ENCODE results near the gene IER5.
"Not testable (repeated sequence)": the region's sequence is repeated elsewhere in the genome, so short reads cannot be mapped to it uniquely, and the experiment has no call there.

IER5 gene

GRCh38 chr1:181088079-181089016, at the start of gene IER5:
IER5 (plus strand) TSS chr1:181088700; CDS start chr1:181088903, 203 bp downstream.
- DNase-seq, result peak; percentile 96

GRCh38 chr1:181040284-181040865, 48.1 kb upstream of the IER5 start:
- DNase-seq, result no peak

- no peak for DNase-seq
These were observed 45.2 kb upstream of the IER5 start for GRCh38 chr1:181043025-181043888.

- peak in 1 of 2 experiments; percentile 8 for DNase-seq
These were observed 44.0 kb upstream of the IER5 start for GRCh38 chr1:181044449-181044966.

GRCh38 chr1:181045946-181046345, 42.6 kb upstream of the IER5 start:
- DNase-seq, result not testable (repeated sequence)

- DNase-seq, result no peak
These were observed 39.1 kb upstream of the IER5 start for GRCh38 chr1:181049378-181049777.

- DNase-seq, result no peak
These were observed 37.6 kb upstream of the IER5 start for GRCh38 chr1:181050922-181051321.

GRCh38 chr1:181056560-181056959, 31.9 kb upstream of the IER5 start:
- no peak for DNase-seq

GRCh38 chr1:181057079-181057478, 31.4 kb upstream of the IER5 start:
- DNase-seq, result no peak

- no peak for DNase-seq
These were observed 29.1 kb upstream of the IER5 start for GRCh38 chr1:181059435-181059834.

- no peak for DNase-seq
These were observed 28.4 kb upstream of the IER5 start for GRCh38 chr1:181060066-181060465.

GRCh38 chr1:181060947-181061346, 27.6 kb upstream of the IER5 start:
- not testable (repeated sequence) for DNase-seq

GRCh38 chr1:181061487-181061886, 27.0 kb upstream of the IER5 start:
- DNase-seq, result no peak

GRCh38 chr1:181061891-181062835, 26.3 kb upstream of the IER5 start:
- DNase-seq, result peak in 1 of 2 experiments; percentile 19

GRCh38 chr1:181062836-181063428, 25.6 kb upstream of the IER5 start:
- no peak for DNase-seq

GRCh38 chr1:181064011-181064623, 24.4 kb upstream of the IER5 start:
- no peak for DNase-seq

GRCh38 chr1:181064702-181065101, 23.8 kb upstream of the IER5 start:
- DNase-seq, result no peak

- no peak for DNase-seq
These were observed 14.9 kb upstream of the IER5 start for GRCh38 chr1:181073638-181074037.

- DNase-seq, result no peak
These were observed 12.6 kb upstream of the IER5 start for GRCh38 chr1:181075766-181076350.

GRCh38 chr1:181076852-181077251, 11.6 kb upstream of the IER5 start:
- no peak for DNase-seq
